AG09319 (cell line): Measurements from ENCODE around the gene MYO10.
A peak's percentile ranks its signal among the peaks of the same experiment; 100 is the strongest.

Experiments
- DNase-seq: peaks from one replicate; pipeline ENCODE4 v3.0.0-alpha.2; 2010; ENCODE audit warnings: low read depth; ENCODE audit errors: extremely low read depth
- TF ChIP-seq, protein P1 (sequence below): IDR thresholded peaks from 2 replicates; pipeline ENCODE4 v1.5.1; 2011; ENCODE audit warnings: low read depth, mild to moderate bottlenecking, inconsistent platforms, low read length, moderate library complexity

Gene MYO10

GRCh38 chr5:16784843-16785791 is 151.0 kb downstream of the MYO10 start:
- DNase-seq: no peak
- TF ChIP-seq, protein P1, sequence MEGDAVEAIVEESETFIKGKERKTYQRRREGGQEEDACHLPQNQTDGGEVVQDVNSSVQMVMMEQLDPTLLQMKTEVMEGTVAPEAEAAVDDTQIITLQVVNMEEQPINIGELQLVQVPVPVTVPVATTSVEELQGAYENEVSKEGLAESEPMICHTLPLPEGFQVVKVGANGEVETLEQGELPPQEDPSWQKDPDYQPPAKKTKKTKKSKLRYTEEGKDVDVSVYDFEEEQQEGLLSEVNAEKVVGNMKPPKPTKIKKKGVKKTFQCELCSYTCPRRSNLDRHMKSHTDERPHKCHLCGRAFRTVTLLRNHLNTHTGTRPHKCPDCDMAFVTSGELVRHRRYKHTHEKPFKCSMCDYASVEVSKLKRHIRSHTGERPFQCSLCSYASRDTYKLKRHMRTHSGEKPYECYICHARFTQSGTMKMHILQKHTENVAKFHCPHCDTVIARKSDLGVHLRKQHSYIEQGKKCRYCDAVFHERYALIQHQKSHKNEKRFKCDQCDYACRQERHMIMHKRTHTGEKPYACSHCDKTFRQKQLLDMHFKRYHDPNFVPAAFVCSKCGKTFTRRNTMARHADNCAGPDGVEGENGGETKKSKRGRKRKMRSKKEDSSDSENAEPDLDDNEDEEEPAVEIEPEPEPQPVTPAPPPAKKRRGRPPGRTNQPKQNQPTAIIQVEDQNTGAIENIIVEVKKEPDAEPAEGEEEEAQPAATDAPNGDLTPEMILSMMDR: no peak

GRCh38 chr5:16784088-16784487 is 152.0 kb downstream of the MYO10 start:
- DNase-seq: no peak
- TF ChIP-seq, protein P1: no peak

DNA sequence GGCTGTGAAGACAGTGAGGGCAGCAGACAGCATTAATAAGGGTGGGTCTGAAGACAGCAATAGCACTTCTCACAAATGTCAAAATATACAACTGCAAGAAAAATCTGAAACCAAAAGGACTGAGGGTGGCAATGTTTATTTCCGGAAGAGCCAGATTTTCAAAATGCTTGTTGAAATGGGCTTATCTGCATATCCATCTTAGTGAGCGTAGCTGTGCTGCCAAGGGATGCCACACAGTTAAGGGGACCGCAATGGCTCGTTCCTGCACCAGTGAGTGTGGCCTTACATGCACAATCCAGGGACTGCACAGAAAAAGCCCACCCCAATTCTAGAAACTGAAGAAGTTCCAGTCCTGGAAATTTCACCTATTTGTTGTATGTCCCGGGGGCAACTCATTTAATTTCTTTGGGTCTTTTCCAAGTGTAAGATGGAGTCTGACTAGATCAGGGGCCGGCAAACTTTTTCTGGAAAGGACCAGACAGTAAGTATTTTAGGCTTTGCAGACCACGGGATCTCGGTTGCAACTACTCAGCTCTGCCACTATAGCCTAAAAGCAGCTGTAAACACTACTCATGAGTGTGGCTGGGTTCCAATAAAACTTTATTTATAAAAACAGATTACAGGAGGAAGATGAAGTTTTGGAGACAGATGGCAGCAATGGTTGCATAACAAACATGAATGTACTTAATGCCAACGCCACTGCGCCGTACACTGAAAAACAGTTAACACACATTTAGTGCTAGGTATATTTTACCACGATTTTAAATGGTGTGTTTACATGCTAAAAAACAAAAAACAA is 154.1 kb downstream of the MYO10 start:
- TF ChIP-seq, protein P1: no peak
- no peak for DNase-seq

GRCh38 chr5:16780325-16780724 is 155.8 kb downstream of the MYO10 start:
- DNase-seq: no peak
- TF ChIP-seq, protein P1: no peak

DNA sequence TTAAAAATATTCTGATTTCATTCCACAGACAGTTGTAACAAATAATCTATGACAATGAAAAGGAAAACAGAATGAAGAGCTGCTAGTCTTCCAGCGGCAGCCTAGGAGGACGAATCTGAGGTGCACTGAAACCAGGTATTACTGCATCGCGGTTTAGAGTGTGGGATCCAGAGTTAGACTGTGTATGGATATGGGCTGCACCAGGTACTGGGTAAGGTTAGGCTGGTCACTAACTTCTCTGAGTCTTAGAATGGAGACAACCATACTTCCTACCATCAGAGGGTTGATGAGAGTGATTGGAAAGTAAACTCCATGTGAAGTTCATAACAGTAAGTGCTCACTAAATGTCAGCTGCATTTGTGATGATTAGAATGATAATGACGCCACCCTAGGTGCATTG is 158.7 kb downstream of the MYO10 start:
- TF ChIP-seq, protein P1: no peak
- no peak for DNase-seq

GRCh38 chr5:16776611-16777251 is 159.4 kb downstream of the MYO10 start:
- TF ChIP-seq, protein P1: peak; percentile 6; the same call in 1 of the 2 replicates
- DNase-seq: no peak
